Measurements from ENCODE around the gene DSG3.

DSG3 gene

DNA sequence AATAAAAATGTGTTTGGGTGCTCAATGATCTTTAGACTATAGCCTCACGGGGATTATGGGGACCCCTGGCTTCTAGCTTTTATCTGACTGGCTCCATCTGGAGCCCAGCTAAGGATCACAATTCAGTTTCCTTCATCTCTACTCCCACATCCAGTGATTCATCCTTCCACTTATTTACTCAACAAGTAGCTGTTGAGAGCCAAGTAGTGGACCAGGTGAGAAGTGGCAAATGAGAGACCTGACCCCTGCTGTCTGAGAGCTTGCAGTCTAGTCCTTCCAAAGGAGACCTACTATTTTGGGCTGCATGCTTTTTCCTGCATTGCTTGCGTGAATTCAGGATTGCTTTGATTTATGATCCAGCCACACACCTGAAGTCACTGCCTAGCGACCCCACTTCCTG, 10.7 kb upstream of the DSG3 start:
- DNase-seq = no peak

DNA sequence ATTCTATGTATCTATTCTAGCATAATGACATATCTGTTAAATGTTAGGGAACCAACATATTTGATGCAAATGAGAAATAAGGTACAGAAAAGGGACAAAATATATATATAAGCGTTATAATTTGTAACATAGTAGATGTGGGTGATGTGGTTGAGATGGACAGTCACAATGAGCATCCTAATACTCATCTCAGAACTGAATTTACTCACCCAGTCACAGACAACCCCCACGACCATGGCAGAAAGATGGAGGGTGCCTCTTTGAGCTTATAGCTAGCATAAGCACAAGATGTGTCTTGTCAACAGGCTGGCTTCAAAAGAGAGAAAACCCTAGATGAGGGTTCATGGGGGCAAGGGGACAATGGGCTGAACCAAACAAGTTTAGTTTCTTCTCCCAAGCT, 9.1 kb upstream of the DSG3 start:
- no peak for DNase-seq

DNA sequence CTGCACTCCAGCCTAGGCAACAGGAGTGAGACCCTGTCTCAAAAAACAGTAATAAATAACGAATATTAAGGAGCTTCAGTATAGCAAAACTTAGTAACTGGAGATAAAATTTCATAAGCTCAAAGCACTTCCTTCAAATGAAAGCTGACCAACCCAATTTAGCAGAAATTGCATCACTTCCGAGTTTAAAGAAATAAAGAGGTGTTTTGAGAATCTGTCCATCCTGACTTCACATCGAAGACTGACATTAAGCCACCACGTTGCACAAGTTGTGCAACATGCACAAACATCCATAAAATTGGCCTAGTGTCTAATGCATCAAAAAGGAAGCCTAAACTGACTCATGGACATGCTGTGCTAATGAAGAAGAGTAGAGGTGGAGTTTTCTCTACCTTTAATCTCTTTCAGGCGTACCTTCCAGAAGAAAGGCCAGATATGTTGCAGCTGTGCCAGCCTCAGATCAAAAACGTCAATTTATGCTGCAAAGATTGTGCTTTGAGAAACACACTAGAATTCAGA, 7.7 kb upstream of the DSG3 start:
- no peak for DNase-seq

DNA sequence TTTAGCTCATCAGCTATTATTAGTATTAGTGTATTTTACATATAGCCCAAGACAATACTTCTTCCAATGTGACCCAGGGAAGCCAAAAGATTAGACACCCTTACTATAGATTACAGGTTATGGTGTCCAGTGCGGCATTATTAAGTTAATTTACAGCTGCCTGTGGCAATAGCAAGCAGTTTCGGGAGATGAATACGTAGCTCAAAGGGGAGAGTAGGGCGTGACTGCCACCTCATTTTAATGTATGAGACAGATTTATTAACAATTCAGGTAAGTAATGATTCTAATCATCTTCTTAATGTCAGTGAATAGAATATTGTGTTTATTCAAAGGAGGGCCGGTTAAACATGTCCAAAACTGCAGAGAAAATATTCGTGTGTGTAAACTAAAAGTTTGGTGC, 6.8 kb upstream of the DSG3 start:
- DNase-seq = no peak

DNA sequence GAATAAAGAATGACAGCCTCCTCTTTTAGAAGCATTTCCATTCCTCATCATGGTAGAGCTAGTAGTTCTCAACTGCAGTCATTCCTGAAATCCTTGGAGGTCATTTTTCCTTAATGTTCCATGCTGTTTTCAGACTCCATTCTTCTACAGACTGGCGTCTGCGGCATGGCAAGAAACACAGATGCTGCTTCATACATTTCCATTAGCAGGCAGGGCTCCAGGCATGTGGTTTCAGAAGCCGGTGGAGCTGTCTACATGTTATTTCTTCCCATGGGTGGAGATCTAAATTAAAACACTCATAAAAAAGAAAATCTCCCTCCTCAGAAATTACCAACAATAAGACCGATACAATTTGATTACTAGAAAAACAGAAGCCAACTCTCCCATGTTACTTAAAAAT, 6.0 kb upstream of the DSG3 start:
- no peak for DNase-seq

GRCh38 chr18:31444142-31444541, 3.4 kb upstream of the DSG3 start:
- DNase-seq = no peak

DNA sequence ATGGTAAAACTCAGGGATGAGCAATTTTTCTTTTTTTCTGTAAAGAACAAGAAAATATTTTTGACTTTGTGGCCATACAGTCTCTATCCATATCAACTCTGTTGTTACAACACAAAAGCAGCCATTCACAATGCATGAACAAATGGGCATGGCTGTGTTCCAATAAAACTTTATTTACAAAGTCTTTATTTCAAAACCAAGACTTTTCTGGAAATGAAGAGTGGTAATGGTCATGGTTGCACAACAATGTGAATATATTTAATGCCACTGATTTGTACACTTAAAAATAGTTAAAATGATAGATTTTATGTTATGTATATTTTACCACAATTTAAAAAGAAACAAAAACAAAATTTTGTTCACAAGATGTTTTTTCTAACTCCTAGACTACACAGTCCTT, 1.6 kb upstream of the DSG3 start:
- no peak for DNase-seq

GRCh38 chr18:31446854-31447253, 687 bp upstream of the DSG3 start:
- no peak for DNase-seq

DNA sequence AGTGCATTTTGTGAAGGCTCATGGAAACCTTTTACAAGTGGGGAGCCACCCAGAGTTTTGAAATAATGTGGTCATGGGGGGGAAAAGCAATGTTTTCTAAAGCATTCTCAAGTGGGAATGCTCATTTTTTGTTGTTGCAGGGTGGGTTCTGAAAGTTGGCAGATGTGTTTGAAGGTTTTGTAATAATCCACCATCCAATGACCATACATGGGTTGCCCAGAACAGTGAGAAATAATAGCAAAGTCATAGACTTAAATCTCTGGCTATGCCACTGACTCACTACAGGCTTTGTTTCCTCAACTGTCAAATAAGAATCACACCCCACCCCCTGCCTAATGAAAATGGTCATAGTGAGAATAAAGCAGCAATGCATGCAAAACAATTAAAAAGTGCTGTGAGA, 2.9 kb downstream of the DSG3 start:
- no peak for DNase-seq

- DNase-seq = no peak
Measured at GRCh38 chr18:31451625-31452024, 4.1 kb downstream of the DSG3 start.

DNA sequence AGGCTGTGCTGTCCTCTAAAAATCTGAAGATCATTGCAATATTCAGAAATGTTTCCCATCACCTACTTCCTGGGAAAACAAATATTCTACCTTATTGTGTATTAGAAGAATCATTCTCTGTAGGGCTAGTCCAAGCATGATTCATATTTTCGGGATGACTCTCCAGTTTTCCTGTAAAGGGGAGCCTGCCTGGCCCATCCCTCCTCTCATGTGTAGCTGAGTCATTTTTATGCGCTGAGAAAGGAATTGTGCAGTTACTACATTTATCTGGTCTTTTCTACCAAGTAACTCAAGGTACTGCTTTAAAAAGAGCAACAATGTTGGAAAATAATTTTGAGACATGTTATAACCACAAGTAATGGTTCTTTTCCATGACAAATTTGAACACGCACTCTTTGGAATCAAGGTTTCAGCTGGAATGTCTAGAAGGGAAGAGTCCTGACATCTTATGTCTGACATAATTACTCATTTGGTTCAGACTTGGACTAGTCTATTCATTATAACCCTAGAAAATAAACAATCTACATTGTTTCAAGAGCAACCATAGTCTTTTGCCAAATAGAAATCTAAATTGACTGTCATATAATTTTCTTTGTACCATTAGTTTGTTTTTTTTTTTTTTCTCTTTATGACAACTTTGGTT, 6.6 kb downstream of the DSG3 start:
- DNase-seq = no peak

- no peak for DNase-seq
Measured at GRCh38 chr18:31469629-31470028, 22.1 kb downstream of the DSG3 start.

DNA sequence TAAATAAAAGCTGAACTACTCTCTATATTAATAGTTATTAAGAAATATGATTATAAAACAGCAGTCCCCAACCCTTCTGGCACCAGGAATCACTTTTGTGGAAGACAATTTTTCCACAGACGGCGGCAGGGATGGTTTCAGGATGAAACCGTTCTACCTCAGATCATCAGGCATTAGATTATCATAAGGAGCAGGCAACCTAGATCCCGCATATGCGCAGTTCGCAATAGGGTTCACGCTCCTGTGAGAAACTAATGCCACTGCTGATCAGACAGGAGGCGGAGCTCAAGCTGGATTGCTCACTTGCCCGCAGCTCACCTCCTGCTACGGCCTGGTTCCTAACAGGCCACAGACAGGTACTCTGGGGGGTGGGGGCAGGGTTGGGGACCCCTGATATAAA, 31.1 kb downstream of the DSG3 start:
- no peak for DNase-seq

DNA sequence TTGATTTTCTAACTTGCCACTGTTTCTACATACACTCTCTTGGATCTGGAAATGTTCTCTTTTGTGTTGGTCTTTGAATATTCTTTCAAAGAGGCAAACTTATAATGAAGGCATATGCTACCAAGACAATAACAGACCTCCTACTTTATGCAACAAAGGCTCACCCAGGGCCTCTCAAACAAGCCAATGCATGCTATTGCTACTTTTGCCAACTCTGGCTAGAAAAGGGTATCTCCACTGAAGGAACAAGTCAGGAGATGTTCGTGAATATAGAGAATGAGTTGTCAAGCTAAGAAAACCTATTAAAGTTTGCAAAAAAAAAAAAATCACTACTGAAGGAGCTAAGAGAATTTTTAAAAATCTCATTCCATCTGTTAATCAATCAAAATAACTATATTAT, 34.5 kb downstream of the DSG3 start:
- DNase-seq = no peak

GRCh38 chr18:31483396-31483795, 35.9 kb downstream of the DSG3 start:
- DNase-seq = no peak

GRCh38 chr18:31484461-31484860, 36.9 kb downstream of the DSG3 start:
- DNase-seq = no peak

GRCh38 chr18:31486165-31486564, 38.6 kb downstream of the DSG3 start:
- no peak for DNase-seq

- no peak for DNase-seq
Measured at GRCh38 chr18:31487246-31488015, 39.9 kb downstream of the DSG3 start.

DNA sequence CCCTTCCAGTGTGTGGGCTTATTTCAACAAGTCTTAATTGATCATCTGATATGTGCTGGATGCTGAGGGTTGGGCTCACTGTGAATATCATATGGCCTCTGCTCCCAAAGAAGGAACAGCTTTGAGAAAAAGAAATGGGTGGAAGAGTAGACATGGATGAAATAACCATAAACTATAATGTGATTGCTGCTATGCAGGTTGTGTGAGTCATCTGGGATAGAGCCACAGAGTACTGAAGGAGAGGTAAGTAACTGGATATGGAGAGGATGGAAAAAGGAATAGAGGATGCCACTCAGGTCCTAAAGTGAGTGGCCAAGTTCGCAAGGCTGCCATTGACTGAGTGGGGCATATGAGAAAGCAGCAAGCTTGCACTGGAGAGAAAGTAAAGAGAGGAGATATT, 41.8 kb downstream of the DSG3 start:
- no peak for DNase-seq

- DNase-seq = no peak
Measured at GRCh38 chr18:31490387-31490786, 42.8 kb downstream of the DSG3 start.

GRCh38 chr18:31490833-31491232, 43.3 kb downstream of the DSG3 start:
- DNase-seq = no peak

- DNase-seq = no peak
Measured at GRCh38 chr18:31491586-31491985, 44.0 kb downstream of the DSG3 start.

DNA sequence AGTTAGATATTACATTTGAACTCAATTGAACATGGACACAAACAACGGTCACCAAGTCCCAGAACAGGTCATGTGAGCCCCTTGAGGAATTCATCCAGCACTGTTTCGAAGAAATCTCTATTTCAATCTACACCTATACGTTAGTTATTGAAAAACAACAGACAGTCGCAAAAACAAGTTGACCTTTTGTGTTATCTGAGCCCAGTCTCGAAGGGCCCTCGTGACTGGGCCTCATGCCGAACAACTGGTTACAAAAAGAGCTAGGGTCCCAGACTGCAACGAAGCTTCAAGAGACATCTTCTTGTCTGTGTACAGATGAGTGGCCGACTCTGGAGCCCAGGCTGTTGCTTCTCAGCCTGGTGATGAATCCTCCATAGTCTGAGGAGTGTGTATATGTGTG, 45.1 kb downstream of the DSG3 start:
- DNase-seq = no peak

- DNase-seq = no peak
Measured at GRCh38 chr18:31493171-31493570, 45.6 kb downstream of the DSG3 start.

DNA sequence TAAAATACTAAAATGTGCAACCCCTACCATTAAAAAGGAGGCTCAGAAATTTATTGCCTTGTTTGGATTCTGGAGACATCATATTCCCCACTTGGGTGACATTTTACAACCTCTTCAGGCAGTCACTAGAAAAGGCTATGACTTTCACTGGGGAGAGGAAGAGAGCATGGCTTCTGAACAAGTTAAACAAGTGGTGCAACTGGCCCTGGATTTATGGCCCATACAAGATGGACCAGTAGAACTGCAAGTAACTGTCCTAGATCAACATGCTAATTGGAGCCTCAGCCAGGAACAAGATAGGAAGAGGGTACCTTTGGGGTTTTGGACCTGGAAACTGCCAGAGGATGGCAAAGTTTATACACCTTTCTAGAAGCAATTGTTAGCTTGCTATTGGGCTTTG, 46.4 kb downstream of the DSG3 start:
- DNase-seq = no peak

Measured in cortex of kidney (tissue), 1 donor.